PC-3 (cell line): ENCODE data around the gene PPM1F.

ENCODE experiments used
- CTCF ChIP-seq: fragments of 300-600 bp; sonication (generic); conservative IDR thresholded peaks from 2 replicates; pipeline ENCODE4 v1.5.1; 2017; ENCODE audit warnings: antibody characterized with exemption, low read depth, mild to moderate bottlenecking, low read length
- EZH2 ChIP-seq: fragments of 300-600 bp; sonication (generic); IDR thresholded peaks from one replicate; pipeline ENCODE4 v1.6.1; 2017; ENCODE audit warnings: antibody characterized with exemption, mild to moderate bottlenecking, low read length; ENCODE audit not compliant: unreplicated experiment

- TF ChIP-seq EZH2 (no peak), CTCF (no peak)
Measured at GRCh38 chr22:21919526-21920307, 32.9 kb downstream of the PPM1F start.
